Measurements from ENCODE around the gene TNPO3.

The TNPO3 gene

DNA sequence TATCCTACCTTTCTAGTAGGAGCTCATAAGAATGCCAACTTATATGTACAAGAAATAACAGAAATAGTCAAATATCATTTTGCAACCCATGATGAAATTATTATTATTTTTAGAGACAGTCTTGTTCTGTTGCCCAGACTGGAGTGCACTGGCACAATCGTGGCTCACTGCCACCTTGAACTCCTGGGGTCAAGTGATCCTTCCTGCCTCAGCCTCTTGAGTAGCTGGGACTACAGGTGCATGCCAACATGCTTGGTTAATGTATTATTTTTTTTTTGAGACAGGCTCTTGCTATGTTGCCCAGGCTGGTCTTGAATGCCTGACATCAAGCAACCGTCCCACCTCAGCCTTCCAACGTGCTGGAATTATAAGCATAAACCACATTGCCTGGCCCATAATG is 44.8 kb downstream of the TNPO3 start:
- Histone ChIP-seq H3K4me2 (ENCODE audit: low read length) (peak overlapping the region; percentile 84), H4K20me1 (ENCODE audit: insufficient read depth, low read length) (no peaks in the 10 kb centered on the region)

DNA sequence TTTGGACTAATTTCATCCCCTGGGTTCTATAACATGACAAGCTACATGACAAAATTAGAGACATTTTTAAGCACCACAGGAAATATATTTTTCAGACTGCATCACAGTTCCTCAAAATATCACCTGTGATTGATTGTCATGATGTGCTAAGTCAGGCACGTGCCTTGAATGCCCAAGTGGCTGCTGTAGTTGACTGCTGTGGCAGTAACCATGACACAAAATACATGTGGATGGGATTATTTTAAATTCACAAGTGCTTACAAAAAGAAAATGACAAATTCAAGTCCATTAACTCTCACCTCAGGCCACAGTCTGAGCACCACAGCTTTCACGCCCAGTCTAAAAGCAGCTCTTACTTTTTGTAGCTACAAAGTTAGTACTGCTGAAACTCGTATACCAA is 45.5 kb downstream of the TNPO3 start:
- Histone ChIP-seq H3K9ac (ENCODE audit: low read length) (peak overlapping the region; percentile 70), H3K4me1 (ENCODE audit: low read length) (peaks cover 76% of the 10 kb centered on the region), H2AFZ (ENCODE audit: low read depth, low read length) (no peak overlapping the region), H3K36me3 (replicated peaks; ENCODE audit: low read depth, low read length) (peaks cover 50% of the 10 kb centered on the region), H3K79me2 (ENCODE audit: low read length) (peaks cover 65% of the 10 kb centered on the region), H3K27ac (ENCODE audit: low read length) (peak overlapping the region; percentile 97), H3K4me3 (ENCODE audit: low read length) (peak overlapping the region; percentile 60), H3K27me3 (ENCODE audit: low read depth, low read length) (no peaks in the 10 kb centered on the region), H3K9me3 (ENCODE audit: insufficient read depth, low read length) (no peaks in the 10 kb centered on the region), H4K20me1 (ENCODE audit: insufficient read depth, low read length) (no peaks in the 10 kb centered on the region), H3K4me2 (ENCODE audit: low read length) (peak overlapping the region; percentile 84)
- TF ChIP-seq EZH2phosphoT487 (IDR thresholded peaks at IDR 0.05; ENCODE audit: low read depth), result no peak
- TF ChIP-seq, protein P1, sequence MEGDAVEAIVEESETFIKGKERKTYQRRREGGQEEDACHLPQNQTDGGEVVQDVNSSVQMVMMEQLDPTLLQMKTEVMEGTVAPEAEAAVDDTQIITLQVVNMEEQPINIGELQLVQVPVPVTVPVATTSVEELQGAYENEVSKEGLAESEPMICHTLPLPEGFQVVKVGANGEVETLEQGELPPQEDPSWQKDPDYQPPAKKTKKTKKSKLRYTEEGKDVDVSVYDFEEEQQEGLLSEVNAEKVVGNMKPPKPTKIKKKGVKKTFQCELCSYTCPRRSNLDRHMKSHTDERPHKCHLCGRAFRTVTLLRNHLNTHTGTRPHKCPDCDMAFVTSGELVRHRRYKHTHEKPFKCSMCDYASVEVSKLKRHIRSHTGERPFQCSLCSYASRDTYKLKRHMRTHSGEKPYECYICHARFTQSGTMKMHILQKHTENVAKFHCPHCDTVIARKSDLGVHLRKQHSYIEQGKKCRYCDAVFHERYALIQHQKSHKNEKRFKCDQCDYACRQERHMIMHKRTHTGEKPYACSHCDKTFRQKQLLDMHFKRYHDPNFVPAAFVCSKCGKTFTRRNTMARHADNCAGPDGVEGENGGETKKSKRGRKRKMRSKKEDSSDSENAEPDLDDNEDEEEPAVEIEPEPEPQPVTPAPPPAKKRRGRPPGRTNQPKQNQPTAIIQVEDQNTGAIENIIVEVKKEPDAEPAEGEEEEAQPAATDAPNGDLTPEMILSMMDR (IDR thresholded peaks at IDR 0.05; ENCODE audit: low read depth, low read length), result no peak

More for the DNA sequence above, 44.8 kb downstream of the TNPO3 start:
- peaks cover 65% of the 10 kb centered on the region for H3K79me2 ChIP-seq (ENCODE audit: low read length)
- no peak overlapping the region for H2AFZ ChIP-seq (ENCODE audit: low read depth, low read length)
- TF ChIP-seq EZH2phosphoT487 (IDR thresholded peaks at IDR 0.05; ENCODE audit: low read depth), result no peak
- TF ChIP-seq, protein P1 (IDR thresholded peaks at IDR 0.05; ENCODE audit: low read depth, low read length), result no peak
- no peaks in the 10 kb centered on the region for H3K9me3 ChIP-seq (ENCODE audit: insufficient read depth, low read length)
- peak overlapping the region; percentile 70 for H3K9ac ChIP-seq (ENCODE audit: low read length)
- H3K4me1 ChIP-seq (ENCODE audit: low read length), result peaks cover 76% of the 10 kb centered on the region
- peak overlapping the region; percentile 97 for H3K27ac ChIP-seq (ENCODE audit: low read length)
- H3K36me3 ChIP-seq (replicated peaks; ENCODE audit: low read depth, low read length), result peaks cover 50% of the 10 kb centered on the region
- no peak overlapping the region for H3K4me3 ChIP-seq (ENCODE audit: low read length)
- no peaks in the 10 kb centered on the region for H3K27me3 ChIP-seq (ENCODE audit: low read depth, low read length)

DNA sequence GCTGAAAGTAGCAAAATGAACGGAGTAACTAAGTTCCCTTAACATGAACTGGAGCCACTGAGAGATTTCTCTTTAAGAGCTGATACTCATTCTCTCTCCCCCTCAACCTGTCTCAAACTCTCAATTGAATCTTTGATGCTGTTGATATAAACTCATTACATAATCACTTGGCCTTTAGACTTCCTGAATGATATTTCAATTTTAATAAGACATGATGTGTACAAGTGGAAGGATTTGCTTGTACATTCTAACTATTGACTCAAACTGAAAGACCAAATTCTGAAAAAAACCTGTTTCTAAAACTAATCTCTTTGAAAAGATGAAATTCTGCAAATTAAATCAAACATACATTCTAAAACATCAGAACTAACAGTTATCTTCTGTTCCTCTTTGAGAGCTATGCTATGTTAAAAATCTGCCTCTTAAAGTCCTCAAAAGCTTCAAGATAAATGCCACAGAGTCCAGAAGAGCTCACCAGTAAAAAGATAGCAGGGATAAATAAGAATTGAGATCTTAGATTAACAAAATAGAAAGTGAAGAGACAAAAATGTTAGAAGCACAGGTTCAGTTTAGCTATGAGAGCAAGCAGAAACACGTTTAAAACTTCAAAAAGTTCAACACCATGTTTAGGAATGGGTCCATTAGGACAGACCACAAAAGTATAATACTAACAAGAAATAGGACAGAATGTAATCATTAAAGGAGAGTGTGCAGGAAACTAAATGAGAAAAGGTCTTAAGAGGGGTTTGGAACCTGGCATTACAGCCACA is 46.1 kb downstream of the TNPO3 start:
- Histone ChIP-seq H3K36me3 (replicated peaks; ENCODE audit: low read depth, low read length) (peaks cover 50% of the 10 kb centered on the region), H3K79me2 (ENCODE audit: low read length) (peaks cover 59% of the 10 kb centered on the region), H4K20me1 (ENCODE audit: insufficient read depth, low read length) (no peaks in the 10 kb centered on the region)

DNA sequence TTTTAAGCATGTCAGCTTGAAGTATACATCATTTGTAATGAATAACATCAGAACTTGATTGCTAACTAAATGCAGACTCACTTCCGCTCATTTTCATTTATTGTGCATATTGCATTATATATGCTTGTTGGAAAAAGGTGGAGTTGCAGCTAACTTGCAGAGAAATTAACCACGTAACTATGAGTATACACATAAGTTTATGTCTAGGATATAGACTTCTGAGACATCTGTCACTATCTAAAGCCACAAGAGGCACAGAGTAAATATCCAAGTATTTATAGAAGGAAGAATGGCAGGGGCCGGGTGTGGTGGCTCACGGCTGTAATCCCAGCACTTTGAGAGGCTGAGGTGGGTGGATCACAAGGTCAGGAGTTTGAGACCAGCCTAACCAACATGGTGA is 47.3 kb downstream of the TNPO3 start:
- peak overlapping the region; percentile 97; the same call in 1 of the 2 replicates for H3K27ac ChIP-seq (ENCODE audit: low read length)
- TF ChIP-seq EZH2phosphoT487 (IDR thresholded peaks at IDR 0.05; ENCODE audit: low read depth), result no peak
- TF ChIP-seq, protein P1 (IDR thresholded peaks at IDR 0.05; ENCODE audit: low read depth, low read length), result no peak
- H4K20me1 ChIP-seq (ENCODE audit: insufficient read depth, low read length), result no peaks in the 10 kb centered on the region
- no peak overlapping the region for H3K9ac ChIP-seq (ENCODE audit: low read length)
- peaks cover 59% of the 10 kb centered on the region for H3K4me1 ChIP-seq (ENCODE audit: low read length)
- no peaks in the 10 kb centered on the region for H3K9me3 ChIP-seq (ENCODE audit: insufficient read depth, low read length)
- H3K79me2 ChIP-seq (ENCODE audit: low read length), result peaks cover 50% of the 10 kb centered on the region
- H3K4me3 ChIP-seq (ENCODE audit: low read length), result no peak overlapping the region
- H3K36me3 ChIP-seq (replicated peaks; ENCODE audit: low read depth, low read length), result peaks cover 49% of the 10 kb centered on the region
- H3K27me3 ChIP-seq (ENCODE audit: low read depth, low read length), result no peaks in the 10 kb centered on the region
- no peak overlapping the region for H2AFZ ChIP-seq (ENCODE audit: low read depth, low read length)
- 0 out of 2 replicates have a peak overlapping the region, but pooled peaks have one; percentile 84 for H3K4me2 ChIP-seq (ENCODE audit: low read length)

More for the DNA sequence above, 46.1 kb downstream of the TNPO3 start:
- Histone ChIP-seq H3K9me3 (ENCODE audit: insufficient read depth, low read length) (no peaks in the 10 kb centered on the region), H3K27ac (ENCODE audit: low read length) (peak overlapping the region; percentile 97), H3K27me3 (ENCODE audit: low read depth, low read length) (no peaks in the 10 kb centered on the region), H3K4me2 (ENCODE audit: low read length) (peak overlapping the region; percentile 84), H2AFZ (ENCODE audit: low read depth, low read length) (no peak overlapping the region), H3K4me1 (ENCODE audit: low read length) (peaks cover 71% of the 10 kb centered on the region), H3K9ac (ENCODE audit: low read length) (peak overlapping the region; percentile 70), H3K4me3 (ENCODE audit: low read length) (peak overlapping the region; percentile 60)
- no peak for TF ChIP-seq EZH2phosphoT487 (IDR thresholded peaks at IDR 0.05; ENCODE audit: low read depth)
- TF ChIP-seq, protein P1 (IDR thresholded peaks at IDR 0.05; ENCODE audit: low read depth, low read length), result no peak

All from OCI-LY3 (cell line).